MM.1S (cell line): ENCODE data around the gene GPATCH8.

ENCODE experiments used
- CTCF ChIP-seq: fragments of 300-600 bp; sonication (generic); IDR thresholded peaks from 2 replicates; pipeline ENCODE4 v1.5.1; 2016; ENCODE audit warnings: antibody characterized with exemption, low read length, mixed read lengths
- EZH2 ChIP-seq: fragments of 300-600 bp; sonication (generic); optimal IDR thresholded peaks from 2 replicates; pipeline ENCODE3; 2017; ENCODE audit warnings: low read depth, mild to moderate bottlenecking, antibody characterized with exemption, low read length, mixed read lengths

- TF ChIP-seq CTCF: no peak
- TF ChIP-seq EZH2: no peak
Measured at GRCh38 chr17:44489581-44489980, 13.6 kb downstream of the GPATCH8 start.
